ENCODE measurements around the gene F2RL3. TPM values are rescaled to one million over a fixed set of nuclear protein-coding genes. Genes with fewer than 3 reads are reported as not detected.

The F2RL3 gene
- total RNA-seq, result 1 to 10 TPM in 1 of 2 donors, under 1 TPM in 1; 0.07 to 2.7 TPM
- 0 reads per million in 2 donors for total RNA-seq

GRCh38 chr19:16888629-16889365 is at the start of gene F2RL3:
Gene F2RL3, plus strand, starts transcription at chr19:16888999. Its CDS starts 191 bp downstream, at chr19:16889190.
- no peaks in the 10 kb centered on the region for H3K9me3 ChIP-seq (ENCODE audit: control insufficient read depth, low read length, poor library complexity, severe bottlenecking)
- Mint-ChIP-seq H3K4me3 (peak within 1 kb of the TSS; percentile 12), H3K27ac (no peak within 1 kb of the TSS), H3K4me1 (peaks cover 7% of the 10 kb centered on the region), H3K36me3 (ENCODE audit: low read depth) (no peaks in the 10 kb centered on the region), H3K27me3 (no peaks in the 10 kb centered on the region)
- no peak for ATAC-seq
- no peak for DNase-seq

- Mint-ChIP-seq H3K36me3 (ENCODE audit: low read depth) (peaks cover 9% of the 10 kb centered on the region), H3K4me1 (peaks cover 14% of the 10 kb centered on the region), H3K27ac (no peak overlapping the region), H3K4me3 (no peak overlapping the region), H3K27me3 (no peaks in the 10 kb centered on the region)
- H3K9me3 ChIP-seq (ENCODE audit: control insufficient read depth, low read length, poor library complexity, severe bottlenecking), result no peaks in the 10 kb centered on the region
- ATAC-seq (no peak), DNase-seq (no peak)
Observed at GRCh38 chr19:16841391-16841926, 47.3 kb upstream of the F2RL3 start.

- ATAC-seq, result no peak
- Mint-ChIP-seq H3K27me3 (no peaks in the 10 kb centered on the region), H3K4me3 (no peak overlapping the region), H3K4me1 (peaks cover 2% of the 10 kb centered on the region), H3K27ac (no peak overlapping the region), H3K36me3 (ENCODE audit: low read depth) (peaks cover 11% of the 10 kb centered on the region)
- no peaks in the 10 kb centered on the region for H3K9me3 ChIP-seq (ENCODE audit: control insufficient read depth, low read length, poor library complexity, severe bottlenecking)
- no peak for DNase-seq
Observed at GRCh38 chr19:16846901-16847300, 41.9 kb upstream of the F2RL3 start.

GRCh38 chr19:16847430-16847829 is 41.4 kb upstream of the F2RL3 start:
- H3K9me3 ChIP-seq (ENCODE audit: control insufficient read depth, low read length, poor library complexity, severe bottlenecking), result no peaks in the 10 kb centered on the region
- Mint-ChIP-seq H3K27ac (no peak overlapping the region), H3K4me3 (no peak overlapping the region), H3K27me3 (no peaks in the 10 kb centered on the region), H3K4me1 (peaks cover 2% of the 10 kb centered on the region), H3K36me3 (ENCODE audit: low read depth) (peaks cover 14% of the 10 kb centered on the region)
- no peak for DNase-seq
- ATAC-seq, result no peak

- no peaks in the 10 kb centered on the region for H3K9me3 ChIP-seq (ENCODE audit: control insufficient read depth, low read length, poor library complexity, severe bottlenecking)
- DNase-seq (no peak), ATAC-seq (no peak)
- Mint-ChIP-seq H3K4me3 (no peak overlapping the region), H3K27me3 (no peaks in the 10 kb centered on the region), H3K27ac (no peak overlapping the region), H3K4me1 (no peaks in the 10 kb centered on the region), H3K36me3 (ENCODE audit: low read depth) (peaks cover 14% of the 10 kb centered on the region)
Observed at GRCh38 chr19:16849168-16849567, 39.6 kb upstream of the F2RL3 start.

GRCh38 chr19:16850133-16850532 is 38.7 kb upstream of the F2RL3 start:
- Mint-ChIP-seq H3K27ac (no peak overlapping the region), H3K4me3 (no peak overlapping the region), H3K4me1 (no peaks in the 10 kb centered on the region), H3K27me3 (no peaks in the 10 kb centered on the region), H3K36me3 (ENCODE audit: low read depth) (peaks cover 14% of the 10 kb centered on the region)
- ATAC-seq, result no peak
- no peak for DNase-seq
- H3K9me3 ChIP-seq (ENCODE audit: control insufficient read depth, low read length, poor library complexity, severe bottlenecking), result no peaks in the 10 kb centered on the region

GRCh38 chr19:16851031-16851712 is 37.6 kb upstream of the F2RL3 start:
- no peak for DNase-seq
- H3K9me3 ChIP-seq (ENCODE audit: control insufficient read depth, low read length, poor library complexity, severe bottlenecking), result no peaks in the 10 kb centered on the region
- peaks cover 14% of the 10 kb centered on the region for H3K36me3 Mint-ChIP-seq (ENCODE audit: low read depth)
- H3K27ac Mint-ChIP-seq, result no peak overlapping the region
- ATAC-seq, result no peak
- H3K27me3 Mint-ChIP-seq, result no peaks in the 10 kb centered on the region
- H3K4me1 Mint-ChIP-seq, result no peaks in the 10 kb centered on the region
- H3K4me3 Mint-ChIP-seq, result no peak overlapping the region

- no peaks in the 10 kb centered on the region for H3K9me3 ChIP-seq (ENCODE audit: control insufficient read depth, low read length, poor library complexity, severe bottlenecking)
- Mint-ChIP-seq H3K27me3 (no peaks in the 10 kb centered on the region), H3K36me3 (ENCODE audit: low read depth) (peaks cover 8% of the 10 kb centered on the region), H3K4me3 (no peak overlapping the region), H3K4me1 (no peaks in the 10 kb centered on the region), H3K27ac (no peak overlapping the region)
- DNase-seq, result no peak
- no peak for ATAC-seq
Observed at GRCh38 chr19:16853066-16853465, 35.7 kb upstream of the F2RL3 start.

GRCh38 chr19:16856091-16856490 is 32.7 kb upstream of the F2RL3 start:
- Mint-ChIP-seq H3K27me3 (no peaks in the 10 kb centered on the region), H3K4me3 (no peak overlapping the region), H3K36me3 (ENCODE audit: low read depth) (peaks cover 4% of the 10 kb centered on the region)

GRCh38 chr19:16859626-16860025 is 29.2 kb upstream of the F2RL3 start:
- Mint-ChIP-seq H3K27me3 (no peaks in the 10 kb centered on the region), H3K27ac (no peak overlapping the region), H3K36me3 (ENCODE audit: low read depth) (peaks cover 2% of the 10 kb centered on the region), H3K4me1 (no peaks in the 10 kb centered on the region), H3K4me3 (no peak overlapping the region)
- ATAC-seq, result no peak
- H3K9me3 ChIP-seq (ENCODE audit: control insufficient read depth, low read length, poor library complexity, severe bottlenecking), result no peaks in the 10 kb centered on the region
- no peak for DNase-seq

More at GRCh38 chr19:16856091-16856490, 32.7 kb upstream of the F2RL3 start:
- ATAC-seq, result no peak
- no peak for DNase-seq
- no peak overlapping the region for H3K27ac Mint-ChIP-seq
- H3K9me3 ChIP-seq (ENCODE audit: control insufficient read depth, low read length, poor library complexity, severe bottlenecking), result no peaks in the 10 kb centered on the region
- no peaks in the 10 kb centered on the region for H3K4me1 Mint-ChIP-seq

GRCh38 chr19:16860118-16860517 is 28.7 kb upstream of the F2RL3 start:
- peak overlapping the region; percentile 29 for H3K27ac Mint-ChIP-seq
- H3K36me3 Mint-ChIP-seq (ENCODE audit: low read depth), result peaks cover 2% of the 10 kb centered on the region

GRCh38 chr19:16861011-16861410 is 27.8 kb upstream of the F2RL3 start:
- Mint-ChIP-seq H3K36me3 (ENCODE audit: low read depth) (peaks cover 4% of the 10 kb centered on the region), H3K27me3 (no peaks in the 10 kb centered on the region), H3K27ac (peak overlapping the region; percentile 29), H3K4me3 (no peak overlapping the region), H3K4me1 (no peaks in the 10 kb centered on the region)
- no peak for DNase-seq
- H3K9me3 ChIP-seq (ENCODE audit: control insufficient read depth, low read length, poor library complexity, severe bottlenecking), result no peaks in the 10 kb centered on the region
- ATAC-seq, result no peak

More at GRCh38 chr19:16860118-16860517, 28.7 kb upstream of the F2RL3 start:
- no peaks in the 10 kb centered on the region for H3K27me3 Mint-ChIP-seq
- ATAC-seq, result no peak
- no peak overlapping the region for H3K4me3 Mint-ChIP-seq
- H3K9me3 ChIP-seq (ENCODE audit: control insufficient read depth, low read length, poor library complexity, severe bottlenecking), result no peaks in the 10 kb centered on the region
- H3K4me1 Mint-ChIP-seq, result no peaks in the 10 kb centered on the region
- no peak for DNase-seq

GRCh38 chr19:16861834-16862233 is 27.0 kb upstream of the F2RL3 start:
- no peak for ATAC-seq
- Mint-ChIP-seq H3K4me1 (no peaks in the 10 kb centered on the region), H3K27ac (no peak overlapping the region), H3K36me3 (ENCODE audit: low read depth) (peaks cover 6% of the 10 kb centered on the region), H3K4me3 (no peak overlapping the region), H3K27me3 (no peaks in the 10 kb centered on the region)
- H3K9me3 ChIP-seq (ENCODE audit: control insufficient read depth, low read length, poor library complexity, severe bottlenecking), result no peaks in the 10 kb centered on the region
- DNase-seq, result no peak
